Small intestine (tissue), 7 donors: ENCODE measurements around the gene KCP. TPM values are rescaled to one million over a fixed set of nuclear protein-coding genes. Genes with fewer than 3 reads are reported as not detected.

Source experiments
- DNase-seq, 2 donors: peaks; one replicate each; pipeline versions ENCODE4 v3.0.0 to v3.0.0-alpha.2; 2013
- FAIRE-seq: peaks from 2 replicates; lab custom pipeline; 2012; peaks lifted over from hg19 to GRCh38; lab: Jason Lieb, UNC
- H3K27ac ChIP-seq, 3 donors: one replicate each; pipeline ENCODE4 v1.5.1; 2013; ENCODE audit warnings: low read length in 2 of 3, mild to moderate bottlenecking in 2 of 3, control low read depth in 1 of 3, inconsistent platforms in 1 of 3, low read depth in 1 of 3, moderate library complexity in 1 of 3
- H3K27me3 ChIP-seq, 3 donors: one replicate each; pipeline ENCODE4 v1.6.1; 2013; ENCODE audit warnings: low read length in 3 of 3, inconsistent platforms in 1 of 3; ENCODE audit not compliant: control insufficient read depth in 3 of 3, insufficient read depth in 3 of 3
- H3K36me3 ChIP-seq, 3 donors: one replicate each; pipeline ENCODE4 v1.6.1; 2013; ENCODE audit warnings: low read length in 3 of 3, inconsistent platforms in 1 of 3, low read depth in 1 of 3, mild to moderate bottlenecking in 1 of 3, moderate library complexity in 1 of 3; ENCODE audit not compliant: control insufficient read depth in 3 of 3, insufficient read depth in 2 of 3
- H3K4me1 ChIP-seq, 3 donors: one replicate each; pipeline ENCODE4 v1.6.1; 2013; ENCODE audit warnings: low read length in 2 of 3, inconsistent platforms in 1 of 3, low read depth in 1 of 3, mild to moderate bottlenecking in 1 of 3, moderate library complexity in 1 of 3; ENCODE audit not compliant: control insufficient read depth in 3 of 3, insufficient read depth in 2 of 3
- H3K4me3 ChIP-seq, 3 donors: one replicate each; pipeline ENCODE4 v1.5.1; 2013; ENCODE audit warnings: low read length in 3 of 3, control low read depth in 1 of 3, inconsistent platforms in 1 of 3, low read depth in 1 of 3, mild to moderate bottlenecking in 1 of 3, moderate library complexity in 1 of 3
- H3K9me3 ChIP-seq, 2 donors: one replicate each; pipeline ENCODE4 v1.6.1; 2013; ENCODE audit warnings: low read depth in 1 of 2, low read length in 1 of 2; ENCODE audit not compliant: control insufficient read depth in 2 of 2, insufficient read depth in 1 of 2
- WGBS, 3 donors: extraction: QIAGEN DNeasy Blood & Tissue Kit; methylation state at CpG; one replicate each; pipeline ENCODE4 v1.1.7; 2013; 5-methylcytosine and 5-hydroxymethylcytosine counted together
- polyA plus RNA-seq, 4 donors: library from polyadenylated mRNA; stranded (reverse) in 3 of 4; unstranded in 1 of 4; fragments of 200-250 nt in 3 of 4; fragments of 120-200 nt in 1 of 4; gene quantifications; one replicate each; pipeline versions ENCODE4 v1.2.1 to v1.2.3, GENCODE V29; 2013
- donor health status: healthy with polysubstance abuse.
- donor health status: control.
- donor health status: control.
- donor health status: Bipolar disorder and iron deficiency.
- donor health status: healthy.

KCP gene
- polyA plus RNA-seq, 4 donors = 0.52 to 5.1 (median 1.9) TPM

- DNase-seq = no peak
- 83 to 86% (median 83%) methylated on average over 15 of the region's 15 CpGs for WGBS, 3 donors
- H3K27ac ChIP-seq = peak overlapping the region in 1 of 3 donors; percentile 78
These were observed 30.9 kb upstream of the KCP start for GRCh38 chr7:128941323-128941890.

GRCh38 chr7:128940494-128941322 is 30.2 kb upstream of the KCP start:
- peaks cover 0 to 22% (median 0%) of the 10 kb centered on the region in 3 donors for H3K4me1 ChIP-seq
- H3K27me3 ChIP-seq = peaks cover 0 to 19% (median 0%) of the 10 kb centered on the region in 3 donors
- FAIRE-seq (no peak), DNase-seq (no peak)
- 65 to 87% (median 74%) methylated on average over 20 of the region's 20 CpGs for WGBS, 3 donors
- peak overlapping the region in 2 of 3 donors; percentile 2 to 84 for H3K27ac ChIP-seq
- no peak overlapping the region for H3K4me3 ChIP-seq
- H3K36me3 ChIP-seq = peaks cover 0 to 1% (median 0%) of the 10 kb centered on the region in 3 donors
- H3K9me3 ChIP-seq = no peaks in the 10 kb centered on the region

More at GRCh38 chr7:128941323-128941890, 30.9 kb upstream of the KCP start:
- peaks cover 0 to 6% (median 0%) of the 10 kb centered on the region in 3 donors for H3K36me3 ChIP-seq
- H3K4me1 ChIP-seq = peaks cover 0 to 20% (median 0%) of the 10 kb centered on the region in 3 donors
- FAIRE-seq = no peak
- no peak overlapping the region for H3K4me3 ChIP-seq
- peaks cover 0 to 19% (median 0%) of the 10 kb centered on the region in 3 donors for H3K27me3 ChIP-seq
- H3K9me3 ChIP-seq = no peaks in the 10 kb centered on the region

GRCh38 chr7:128939861-128940410 is 29.4 kb upstream of the KCP start:
- H3K27ac ChIP-seq = peak overlapping the region in 2 of 3 donors; percentile 17 to 84
- no peaks in the 10 kb centered on the region for H3K36me3 ChIP-seq
- FAIRE-seq (no peak), DNase-seq (no peak)
- WGBS, 3 donors = 72 to 86% (median 83%) methylated on average over 18 of the region's 18 CpGs
- H3K4me1 ChIP-seq = peaks cover 0 to 28% (median 0%) of the 10 kb centered on the region in 3 donors
- H3K27me3 ChIP-seq = peaks cover 0 to 19% (median 0%) of the 10 kb centered on the region in 3 donors
- no peak overlapping the region for H3K4me3 ChIP-seq
- no peaks in the 10 kb centered on the region for H3K9me3 ChIP-seq

- 45 to 53% (median 47%) methylated on average over 6 to 7 of the region's 7 CpGs for WGBS, 3 donors
- Histone ChIP-seq H3K9me3 (no peaks in the 10 kb centered on the region), H3K27ac (peak overlapping the region in 2 of 3 donors; percentile 42 to 84), H3K36me3 (no peaks in the 10 kb centered on the region), H3K4me1 (peaks cover 0 to 31% (median 0%) of the 10 kb centered on the region in 3 donors), H3K27me3 (peaks cover 0 to 19% (median 0%) of the 10 kb centered on the region in 3 donors), H3K4me3 (peak overlapping the region in 2 of 3 donors; percentile 18 to 66)
- no peak for FAIRE-seq
- DNase-seq = no peak
These were observed 28.8 kb upstream of the KCP start for GRCh38 chr7:128939075-128939860.

- FAIRE-seq = no peak
- Histone ChIP-seq H3K27ac (peak overlapping the region in 1 of 3 donors; percentile 60), H3K27me3 (peaks cover 0 to 19% (median 0%) of the 10 kb centered on the region in 3 donors), H3K36me3 (no peaks in the 10 kb centered on the region), H3K4me1 (peaks cover 0 to 31% (median 0%) of the 10 kb centered on the region in 3 donors), H3K9me3 (no peaks in the 10 kb centered on the region), H3K4me3 (peak overlapping the region; percentile 45 to 66 (median 63))
- WGBS, 3 donors = 0 to 2% (median 1%) methylated on average over 26 to 30 of the region's 30 CpGs
- peak; percentile 42 to 53 for DNase-seq
These were observed 28.1 kb upstream of the KCP start for GRCh38 chr7:128938544-128939074.

- Histone ChIP-seq H3K4me1 (peaks cover 0 to 31% (median 0%) of the 10 kb centered on the region in 3 donors), H3K36me3 (no peaks in the 10 kb centered on the region), H3K4me3 (peak within 1 kb of the TSS; percentile 45 to 66 (median 63)), H3K27me3 (peaks cover 0 to 19% (median 0%) of the 10 kb centered on the region in 3 donors), H3K9me3 (no peaks in the 10 kb centered on the region), H3K27ac (peak within 1 kb of the TSS in 2 of 3 donors; percentile 20 to 60)
- FAIRE-seq (no peak), DNase-seq (peak; percentile 61 to 67)
- WGBS, 3 donors = 1 to 2% (median 1%) methylated on average over 44 to 83 of the region's 83 CpGs
These were observed 27.4 kb upstream of the KCP start, which contains the start of gene IRF5 for GRCh38 chr7:128937647-128938543. Gene IRF5, plus strand, starts transcription at chr7:128937927. Its CDS starts 4,155 bp downstream, at chr7:128942082.

- peak overlapping the region in 2 of 3 donors; percentile 29 to 66 for H3K4me3 ChIP-seq
- no peak for FAIRE-seq
- 65 to 71% (median 70%) methylated on average over 14 to 17 of the region's 17 CpGs for WGBS, 3 donors
These were observed 26.8 kb upstream of the KCP start for GRCh38 chr7:128937271-128937646.

More at GRCh38 chr7:128937271-128937646, 26.8 kb upstream of the KCP start:
- Histone ChIP-seq H3K9me3 (no peaks in the 10 kb centered on the region), H3K4me1 (peaks cover 0 to 31% (median 0%) of the 10 kb centered on the region in 3 donors), H3K27me3 (peaks cover 0 to 19% (median 0%) of the 10 kb centered on the region in 3 donors), H3K27ac (peak overlapping the region in 1 of 3 donors; percentile 60), H3K36me3 (no peaks in the 10 kb centered on the region)
- DNase-seq = no peak
